Mesenteric fat pad (tissue), 1 donor: ENCODE results near the gene CYTH3. TPM values are rescaled to one million over a fixed set of nuclear protein-coding genes. Genes with fewer than 3 reads are reported as not detected.

Experiments
- DNase-seq: peaks from one replicate; pipeline ENCODE4 v3.0.0-alpha.2; 2020; ENCODE audit warnings: low spot score
- total RNA-seq: library from RNA; stranded (reverse); fragmentation: NEBNext Ultra II Directional; extraction: Animal tissue kit (Norgen Biotek cat#: 25700); gene quantifications from one replicate; pipeline ENCODE4 v1.2.1, GENCODE V29; 2021
- donor health status: DM: yes; HTN: yes; CAD: no.

Gene CYTH3
- total RNA-seq, 1 donor from 2014 or later, result 36.1 TPM

DNA sequence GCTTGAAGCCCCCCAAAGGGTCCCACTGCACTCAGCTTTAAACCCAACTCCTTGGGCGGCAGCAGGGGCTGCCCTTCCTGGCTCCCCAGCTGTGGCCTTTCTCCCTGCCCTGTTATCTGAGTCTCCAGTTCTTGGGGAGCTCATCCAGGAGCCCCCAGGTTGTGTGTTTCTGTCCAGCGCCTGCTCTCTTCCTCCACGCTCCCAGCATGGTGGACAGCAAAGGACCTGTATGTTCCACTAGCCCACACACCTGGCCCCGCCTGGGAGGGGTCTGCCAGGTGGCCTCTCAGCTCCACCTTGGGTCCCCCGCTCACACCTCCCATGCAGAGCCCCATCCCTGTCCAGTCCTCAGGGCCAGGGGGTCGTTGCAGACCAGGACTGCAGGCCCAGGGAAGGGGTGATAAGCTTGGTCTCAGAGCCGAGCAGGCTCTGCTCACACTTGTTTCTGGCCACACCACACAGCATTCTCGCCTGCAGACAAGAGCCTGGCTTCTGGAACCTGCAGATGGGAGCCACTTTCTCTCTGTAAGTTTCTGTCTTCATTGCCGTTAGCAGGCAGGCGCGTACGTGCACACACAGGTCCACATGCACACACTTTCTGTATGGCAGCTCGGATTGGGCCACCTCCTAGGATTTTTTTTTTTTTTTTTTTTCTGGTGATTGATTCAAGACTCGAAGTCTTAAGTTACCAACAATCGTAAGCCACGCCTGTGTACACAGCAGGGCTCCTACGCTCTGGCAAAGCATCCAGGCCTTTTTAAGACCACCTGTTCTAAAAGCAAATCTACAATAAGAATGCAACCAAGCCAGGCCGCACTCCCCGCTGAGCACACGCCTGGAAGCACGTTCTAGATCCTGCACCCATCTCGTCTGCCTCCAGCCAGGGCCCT lies 104.6 kb downstream of the CYTH3 start:
- no peak for DNase-seq

DNA sequence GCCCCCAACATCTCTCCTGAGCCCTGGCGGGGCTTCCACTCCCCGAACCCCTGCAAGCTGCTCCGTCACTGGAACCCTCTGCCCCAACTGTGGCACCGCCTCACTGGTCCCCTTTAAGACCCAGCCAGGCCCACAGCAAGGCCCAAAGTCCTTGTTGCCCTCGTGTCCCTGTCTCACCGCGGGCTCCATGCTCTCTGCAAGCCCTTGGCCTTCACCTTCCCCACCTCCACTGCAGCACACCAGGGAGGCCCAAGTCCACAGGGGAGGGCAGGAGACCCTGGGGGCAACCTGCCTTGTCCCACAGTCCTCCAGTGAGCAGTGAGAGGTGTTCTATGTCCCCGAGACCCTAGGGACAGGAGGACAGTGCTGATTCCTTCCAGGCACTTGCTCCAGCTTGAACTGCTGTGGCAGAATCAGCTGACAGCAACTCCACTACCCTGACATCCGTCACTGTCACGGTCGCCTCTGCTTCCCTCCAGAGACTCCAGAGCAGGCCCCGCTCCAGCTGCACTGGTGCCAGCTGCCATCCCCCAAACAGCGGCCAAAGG lies 105.3 kb downstream of the CYTH3 start:
- DNase-seq, result no peak

DNA sequence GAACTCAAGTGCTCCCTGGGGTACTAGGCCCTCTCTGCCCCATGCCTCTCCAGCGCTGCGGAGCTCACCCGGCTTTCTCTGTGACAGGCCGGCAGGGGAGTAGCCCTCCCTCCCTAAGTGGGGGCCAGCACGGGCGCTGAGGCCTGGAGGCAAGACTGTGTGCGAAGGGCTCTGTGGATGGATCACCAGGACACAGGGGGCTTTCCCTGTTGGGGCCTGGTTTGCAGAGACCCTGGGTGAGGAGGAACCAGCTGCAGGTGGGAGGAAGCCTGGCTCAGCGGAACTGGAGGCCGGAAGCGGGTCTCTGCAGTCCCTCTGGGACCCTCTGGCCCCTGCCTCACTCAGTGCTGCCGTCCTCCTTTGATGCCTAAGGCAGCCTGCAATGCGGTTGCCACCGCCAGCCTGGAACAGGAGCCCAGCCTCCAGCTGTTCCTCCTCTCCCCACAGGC lies 106.0 kb downstream of the CYTH3 start:
- DNase-seq, result no peak

DNA sequence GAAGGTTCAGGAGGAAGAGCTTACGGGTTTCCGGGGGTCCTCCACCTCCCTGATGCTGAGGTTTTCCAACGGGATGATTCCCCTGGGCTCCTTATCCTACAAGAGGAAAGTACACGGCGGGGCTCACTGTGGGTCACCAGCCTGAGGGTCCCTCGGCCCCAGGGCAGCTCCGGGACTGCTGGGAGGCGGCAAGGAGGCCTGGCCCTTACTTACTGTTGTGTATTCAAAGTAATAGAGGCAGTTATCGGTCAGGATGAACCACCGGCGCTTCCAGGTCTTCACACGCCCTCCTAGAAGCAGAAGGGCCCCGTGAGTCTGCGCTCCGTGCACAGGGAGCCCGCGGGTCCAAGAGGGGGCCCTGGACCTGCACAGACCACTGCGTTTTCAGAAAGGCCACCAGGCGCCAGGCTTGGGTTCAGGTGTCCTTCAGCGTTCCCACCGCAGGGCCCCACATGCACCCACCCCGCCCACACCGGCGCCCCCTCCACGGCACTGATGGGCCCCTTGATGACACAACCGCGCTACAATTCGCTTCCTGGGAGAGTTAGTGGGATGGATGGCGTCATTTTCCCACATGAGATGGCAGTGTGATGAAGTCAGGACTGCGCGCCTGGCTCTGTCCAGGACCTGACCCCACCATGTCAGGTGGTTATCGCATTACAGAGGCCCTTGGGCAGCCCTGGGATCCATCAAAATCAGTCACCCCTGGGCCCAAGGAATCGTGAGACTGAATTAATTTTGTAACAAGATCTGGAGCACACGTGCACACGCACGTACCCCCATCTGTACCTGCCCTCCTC lies 106.7 kb downstream of the CYTH3 start:
- DNase-seq, result no peak

- DNase-seq, result no peak
Observed at GRCh38 chr7:6165075-6165474, 107.3 kb downstream of the CYTH3 start.

DNA sequence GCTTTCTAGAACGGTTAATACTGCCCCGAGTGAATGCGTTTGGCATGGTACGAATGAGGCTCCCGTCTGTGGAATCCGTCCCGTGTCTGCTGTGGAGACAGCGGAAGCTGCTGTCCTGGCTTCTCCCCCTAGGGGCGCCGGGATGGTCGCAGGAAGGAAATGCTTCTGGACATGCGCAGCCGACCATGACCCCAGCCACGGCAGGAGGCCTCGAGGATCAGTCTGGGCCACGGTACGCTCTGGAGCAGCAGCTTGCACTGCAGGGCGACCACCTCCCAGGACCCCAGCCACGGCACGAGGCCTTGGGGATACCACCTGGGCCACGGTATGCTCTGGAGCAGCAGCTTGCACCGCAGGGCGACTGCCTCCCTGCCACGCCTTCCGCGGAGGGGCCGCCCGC lies 107.9 kb downstream of the CYTH3 start:
- no peak for DNase-seq

GRCh38 chr7:6164010-6164409 lies 108.4 kb downstream of the CYTH3 start:
- DNase-seq, result no peak

DNA sequence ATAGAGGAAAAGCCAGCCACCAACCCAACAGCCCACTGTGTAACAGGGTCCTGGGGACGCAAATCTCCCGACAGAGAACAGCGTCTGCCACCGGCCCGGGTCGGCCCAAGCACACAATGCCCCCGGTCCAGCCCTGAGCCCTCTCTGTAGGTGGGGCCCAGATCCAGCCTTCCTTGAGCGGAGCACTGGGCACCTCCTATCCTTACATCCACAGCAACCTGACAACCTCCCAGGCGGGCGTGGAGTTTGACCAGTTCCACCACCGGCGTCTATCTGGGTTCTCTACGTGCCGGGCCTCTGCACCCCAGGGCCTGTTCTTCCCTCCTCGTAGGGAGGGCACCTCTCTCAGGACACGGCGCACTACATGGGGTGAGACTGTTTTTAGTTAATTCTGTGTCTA lies 109.0 kb downstream of the CYTH3 start:
- DNase-seq, result no peak

DNA sequence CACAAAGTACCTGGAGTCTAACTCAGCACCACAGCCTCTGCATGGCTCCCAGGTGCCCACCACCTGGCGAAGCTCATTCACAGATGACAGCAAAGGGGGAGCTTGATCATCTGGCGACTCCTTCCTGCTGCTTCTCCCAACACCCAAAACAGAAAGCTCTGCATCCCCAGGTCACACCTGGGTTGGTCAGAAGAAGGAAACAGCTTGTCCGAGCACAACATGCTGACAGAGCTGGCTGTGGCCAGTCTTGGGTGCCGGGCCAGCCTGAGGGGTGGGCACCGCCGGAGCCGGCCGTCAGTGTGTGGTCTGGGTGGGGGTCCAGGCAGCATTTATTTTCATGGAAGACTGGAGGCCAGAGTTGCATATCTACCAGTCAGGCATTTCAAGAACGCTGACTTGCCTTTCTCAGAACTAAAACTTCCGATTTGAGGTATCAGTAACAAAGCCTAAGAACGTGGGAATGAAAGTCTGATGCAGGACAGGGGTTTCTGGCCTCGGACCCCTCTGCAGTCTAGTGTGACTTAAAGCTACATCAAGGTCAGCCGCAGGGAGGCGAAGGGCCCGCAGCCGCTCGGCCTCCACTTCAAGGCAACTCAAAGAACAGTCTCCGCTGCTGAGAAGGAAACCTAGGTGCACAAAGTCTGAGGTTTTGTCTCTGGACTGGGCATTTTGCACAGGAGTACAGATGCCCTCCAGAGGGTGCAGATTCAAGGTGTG lies 109.6 kb downstream of the CYTH3 start:
- no peak for DNase-seq

- no peak for DNase-seq
Observed at GRCh38 chr7:6162331-6162620, 110.1 kb downstream of the CYTH3 start.

GRCh38 chr7:6161463-6162330 lies 110.7 kb downstream of the CYTH3 start:
- no peak for DNase-seq

DNA sequence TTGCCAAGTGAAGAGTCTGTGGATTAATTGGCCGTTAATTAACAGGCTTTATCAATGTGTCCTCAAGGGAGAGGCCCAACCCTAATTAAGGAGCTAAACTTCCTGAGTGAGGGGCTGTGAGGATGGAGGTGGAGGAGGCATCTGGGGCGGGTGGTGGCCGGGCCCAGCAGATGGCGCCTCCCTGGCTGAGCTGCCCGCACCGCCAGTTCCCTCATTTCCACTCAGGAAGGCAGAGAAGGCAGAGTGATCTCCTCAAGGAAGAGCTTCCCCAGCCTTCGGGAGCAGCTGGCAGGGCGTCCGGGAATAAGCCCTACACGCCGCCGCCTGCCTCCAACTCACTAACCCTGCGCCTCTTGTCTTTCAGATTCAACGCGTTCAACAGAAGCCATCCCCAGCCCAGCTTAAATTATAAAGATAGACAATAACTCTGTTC lies 112.2 kb downstream of the CYTH3 start:
- DNase-seq, result no peak

GRCh38 chr7:6159524-6160031 lies 112.8 kb downstream of the CYTH3 start:
- DNase-seq, result no peak

DNA sequence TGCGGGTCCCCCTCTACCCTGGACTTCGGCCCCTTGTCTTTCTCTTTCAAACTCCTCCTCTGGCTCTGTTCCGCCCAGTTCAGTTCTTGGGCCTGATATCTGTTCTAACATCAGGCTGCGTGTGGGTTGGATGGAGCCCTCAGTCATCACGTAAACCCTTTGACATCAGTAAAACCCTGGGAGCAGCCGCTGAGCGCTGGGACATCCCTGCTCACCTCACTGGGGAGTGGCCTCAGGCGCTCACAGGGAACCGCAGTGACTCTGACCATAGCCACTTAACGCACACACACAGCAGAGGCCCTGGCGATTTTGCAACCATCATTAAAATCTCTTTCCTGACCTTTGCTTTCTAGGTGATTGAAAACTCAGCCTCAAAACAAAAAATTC lies 113.3 kb downstream of the CYTH3 start:
- no peak for DNase-seq

DNA sequence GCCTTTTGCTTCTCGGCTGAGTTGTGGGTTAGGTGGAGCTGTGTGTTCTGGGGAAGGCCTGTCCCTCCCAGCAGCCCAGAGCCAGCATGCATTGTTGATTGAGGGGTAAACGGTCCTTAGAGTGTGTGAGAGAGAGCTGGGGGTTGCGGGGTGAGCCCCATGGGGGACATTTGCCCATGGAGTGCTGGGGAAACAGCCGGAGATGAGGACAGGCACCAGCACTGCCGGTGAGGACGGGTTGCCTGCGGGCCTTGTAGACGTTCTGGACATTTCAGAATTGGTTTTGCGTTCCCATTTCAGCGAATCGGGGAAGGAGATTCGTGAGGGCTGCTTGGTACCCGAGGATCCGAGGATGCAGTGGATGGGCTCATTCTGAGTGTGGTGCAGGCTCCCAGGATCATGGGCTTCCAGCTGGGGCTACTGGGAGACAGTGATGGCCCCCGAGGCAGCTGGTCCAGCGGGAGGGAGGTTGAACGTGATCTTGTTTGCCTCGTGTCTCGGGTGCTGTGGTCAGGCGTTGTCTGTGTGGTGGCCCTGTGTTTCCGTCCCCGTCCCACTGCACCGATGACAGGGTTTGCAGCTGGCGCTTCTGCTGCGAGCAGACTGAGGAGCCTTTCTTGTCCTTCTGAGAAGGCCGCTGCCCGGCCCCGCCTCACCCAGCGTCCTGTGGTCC lies 113.9 kb downstream of the CYTH3 start:
- DNase-seq, result no peak

GRCh38 chr7:6157685-6158423 lies 114.6 kb downstream of the CYTH3 start:
- no peak for DNase-seq

DNA sequence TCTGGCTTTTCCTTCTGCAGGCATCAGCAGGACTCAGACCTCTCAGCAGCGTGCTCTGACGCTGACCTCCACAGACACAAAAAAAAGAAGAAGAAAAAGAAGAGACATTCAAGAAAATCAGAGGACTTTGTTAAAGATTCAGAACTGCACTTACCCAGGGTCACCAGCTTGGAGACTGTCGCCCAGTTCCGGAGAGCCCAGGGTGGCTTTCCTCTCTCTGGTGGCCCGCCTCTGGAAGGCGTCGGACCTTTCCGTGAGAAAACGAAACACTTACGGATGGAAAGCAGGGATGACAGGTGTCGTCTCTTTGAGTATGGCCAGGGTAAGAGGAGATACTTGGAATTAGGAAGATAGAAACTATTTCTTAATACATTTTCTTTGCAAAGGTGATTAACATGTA lies 115.7 kb downstream of the CYTH3 start:
- DNase-seq, result no peak

- no peak for DNase-seq
Observed at GRCh38 chr7:6155596-6155995, 116.8 kb downstream of the CYTH3 start.
